Stomach smooth muscle (tissue), 2 donors: Measurements from ENCODE around the gene LECT2.

Source experiments
- H3K27ac ChIP-seq: one replicate; pipeline ENCODE4 v1.7.0; 2013; ENCODE audit warnings: mild to moderate bottlenecking, low read length, inconsistent platforms
- H3K27me3 ChIP-seq, 2 donors: one replicate each; pipeline ENCODE4 v1.7.0; 2013; ENCODE audit warnings: low read length in 2 of 2; ENCODE audit not compliant: insufficient read depth in 2 of 2, control insufficient read depth in 1 of 2
- H3K36me3 ChIP-seq, 2 donors: one replicate each; pipeline ENCODE4 v1.7.0; 2013; ENCODE audit warnings: low read length in 2 of 2; ENCODE audit not compliant: control insufficient read depth in 2 of 2, insufficient read depth in 2 of 2
- H3K4me1 ChIP-seq: one replicate; pipeline ENCODE4 v1.7.0; 2013; ENCODE audit warnings: low read length; ENCODE audit not compliant: control insufficient read depth, insufficient read depth
- H3K4me3 ChIP-seq, 2 donors: one replicate each; pipeline ENCODE4 v1.7.0; 2013; ENCODE audit warnings: low read length in 2 of 2
- H3K9ac ChIP-seq, 2 donors: one replicate each; pipeline ENCODE4 v1.7.0; 2013; ENCODE audit warnings: low read length in 2 of 2, mild to moderate bottlenecking in 1 of 2
- H3K9me3 ChIP-seq, 2 donors: one replicate each; pipeline ENCODE4 v1.7.0; 2013; ENCODE audit warnings: low read length in 2 of 2; ENCODE audit not compliant: control insufficient read depth in 2 of 2
- donor health status: healthy.
- donor health status: Pancreatic carcinoma.

The LECT2 gene

GRCh38 chr5:135954899-135955298 lies at the start of gene LECT2:
TSS of gene LECT2 (minus strand) at chr5:135954983. CDS start at chr5:135954833, 150 bp downstream.
- Histone ChIP-seq H3K4me3 (no peak within 1 kb of the TSS), H3K27me3 (no peaks in the 10 kb centered on the region), H3K9ac (no peak within 1 kb of the TSS), H3K36me3 (no peaks in the 10 kb centered on the region), H3K9me3 (no peaks in the 10 kb centered on the region), H3K27ac (no peak within 1 kb of the TSS), H3K4me1 (no peaks in the 10 kb centered on the region)

- Histone ChIP-seq H3K9me3 (no peaks in the 10 kb centered on the region), H3K4me1 (peaks cover 27% of the 10 kb centered on the region), H3K9ac (no peak overlapping the region), H3K36me3 (no peaks in the 10 kb centered on the region), H3K27me3 (no peaks in the 10 kb centered on the region), H3K4me3 (no peak overlapping the region), H3K27ac (no peak overlapping the region)
Measured at GRCh38 chr5:136004436-136004835, 49.7 kb upstream of the LECT2 start.

- no peaks in the 10 kb centered on the region for H3K27me3 ChIP-seq
- no peak overlapping the region for H3K4me3 ChIP-seq
- H3K36me3 ChIP-seq: no peaks in the 10 kb centered on the region
- H3K9ac ChIP-seq: no peak overlapping the region
- peaks cover 19% of the 10 kb centered on the region for H3K4me1 ChIP-seq
- no peaks in the 10 kb centered on the region for H3K9me3 ChIP-seq
- no peak overlapping the region for H3K27ac ChIP-seq
Measured at GRCh38 chr5:136001466-136001981, 46.7 kb upstream of the LECT2 start.

- no peak overlapping the region for H3K4me3 ChIP-seq
- H3K4me1 ChIP-seq: peaks cover 16% of the 10 kb centered on the region
- H3K27ac ChIP-seq: no peak overlapping the region
- H3K9me3 ChIP-seq: no peaks in the 10 kb centered on the region
- H3K36me3 ChIP-seq: no peaks in the 10 kb centered on the region
- H3K27me3 ChIP-seq: no peaks in the 10 kb centered on the region
- H3K9ac ChIP-seq: no peak overlapping the region
Measured at GRCh38 chr5:136000932-136001331, 46.1 kb upstream of the LECT2 start.

DNA sequence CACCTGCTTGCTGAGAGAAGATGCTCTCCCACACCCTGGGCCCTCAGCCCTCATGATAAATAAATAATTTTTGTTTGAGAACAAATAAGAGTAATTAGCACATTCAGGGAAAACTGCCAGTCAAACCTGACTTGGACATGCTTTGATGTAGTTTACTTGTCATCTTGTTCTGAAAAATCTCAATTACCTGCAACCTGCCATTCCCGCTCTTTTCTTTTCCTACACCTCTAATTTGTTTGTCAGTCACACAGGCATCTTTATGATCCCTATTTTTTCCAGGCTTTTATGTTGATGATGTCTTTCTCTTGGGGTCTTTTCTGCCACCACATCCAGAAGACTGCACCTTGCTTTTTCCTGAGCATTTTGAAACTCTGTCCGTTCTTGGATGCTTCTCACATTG lies 45.4 kb upstream of the LECT2 start:
- Histone ChIP-seq H3K4me1 (peaks cover 9% of the 10 kb centered on the region), H3K9ac (no peak overlapping the region), H3K27me3 (no peaks in the 10 kb centered on the region), H3K27ac (no peak overlapping the region), H3K4me3 (no peak overlapping the region), H3K36me3 (no peaks in the 10 kb centered on the region), H3K9me3 (no peaks in the 10 kb centered on the region)

DNA sequence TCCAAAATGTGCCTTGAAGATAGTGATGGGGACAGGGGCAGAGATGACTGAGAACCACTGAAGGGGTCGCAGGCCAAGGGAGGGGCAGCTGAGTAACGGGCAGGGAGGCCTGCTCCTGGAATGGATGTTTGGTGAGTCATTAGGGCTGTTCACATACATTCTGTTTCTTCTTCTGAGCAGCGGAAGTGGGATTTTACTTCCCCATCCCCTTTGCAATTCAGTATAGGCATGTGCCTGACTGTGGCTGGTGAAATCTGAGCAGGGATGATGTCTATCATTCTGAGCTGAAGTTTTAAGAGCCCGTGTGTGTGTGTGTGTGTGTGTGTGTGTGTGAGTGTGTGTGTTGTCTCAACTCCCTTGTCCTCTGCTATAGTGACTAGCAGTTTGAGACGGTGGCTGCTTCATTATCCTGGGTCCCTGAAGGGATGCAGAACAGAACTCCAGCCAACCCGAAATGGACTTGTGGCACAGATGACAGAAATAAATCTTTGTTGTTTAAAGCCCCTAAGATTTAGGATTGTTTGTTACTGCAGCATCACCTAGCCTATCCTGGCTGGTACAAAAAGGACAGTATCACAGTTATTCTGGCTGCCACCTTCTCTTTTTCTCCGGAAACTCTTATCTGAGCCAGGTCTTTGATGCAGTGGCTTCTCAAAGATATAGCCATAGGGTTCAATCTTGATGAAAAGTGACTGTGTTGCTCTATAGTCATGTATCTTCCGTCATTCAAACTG lies 44.8 kb upstream of the LECT2 start:
- no peak overlapping the region for H3K9ac ChIP-seq
- H3K27ac ChIP-seq: no peak overlapping the region
- no peak overlapping the region for H3K4me3 ChIP-seq
- H3K4me1 ChIP-seq: peaks cover 12% of the 10 kb centered on the region
- no peaks in the 10 kb centered on the region for H3K9me3 ChIP-seq
- H3K36me3 ChIP-seq: no peaks in the 10 kb centered on the region
- H3K27me3 ChIP-seq: no peaks in the 10 kb centered on the region

DNA sequence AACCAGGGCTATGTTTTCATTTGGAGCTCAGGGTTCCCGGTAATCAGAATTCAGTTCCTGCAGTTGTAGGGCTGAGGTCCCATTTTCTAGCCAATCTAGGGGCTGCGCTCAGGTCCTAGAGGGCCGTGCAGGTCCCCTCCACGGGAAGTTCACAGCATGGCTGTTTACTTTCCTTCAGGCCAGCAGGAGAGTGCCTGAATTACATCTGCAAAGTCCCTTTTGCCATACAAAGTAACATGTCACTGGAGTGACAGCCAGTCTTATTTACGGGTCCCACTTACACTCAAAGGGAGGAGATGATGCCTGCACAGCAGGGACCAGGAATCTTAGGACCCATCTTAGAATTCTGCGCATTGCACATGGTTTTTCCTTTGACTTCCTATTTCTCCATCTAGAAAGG lies 44.1 kb upstream of the LECT2 start:
- Histone ChIP-seq H3K4me3 (no peak overlapping the region), H3K27ac (no peak overlapping the region), H3K27me3 (no peaks in the 10 kb centered on the region), H3K9ac (no peak overlapping the region), H3K36me3 (no peaks in the 10 kb centered on the region), H3K9me3 (no peaks in the 10 kb centered on the region), H3K4me1 (peaks cover 19% of the 10 kb centered on the region)

GRCh38 chr5:135997673-135998335 lies 43.0 kb upstream of the LECT2 start:
- Histone ChIP-seq H3K9me3 (no peaks in the 10 kb centered on the region), H3K4me3 (no peak overlapping the region), H3K27me3 (no peaks in the 10 kb centered on the region), H3K4me1 (peaks cover 27% of the 10 kb centered on the region), H3K36me3 (no peaks in the 10 kb centered on the region), H3K27ac (no peak overlapping the region), H3K9ac (no peak overlapping the region)

DNA sequence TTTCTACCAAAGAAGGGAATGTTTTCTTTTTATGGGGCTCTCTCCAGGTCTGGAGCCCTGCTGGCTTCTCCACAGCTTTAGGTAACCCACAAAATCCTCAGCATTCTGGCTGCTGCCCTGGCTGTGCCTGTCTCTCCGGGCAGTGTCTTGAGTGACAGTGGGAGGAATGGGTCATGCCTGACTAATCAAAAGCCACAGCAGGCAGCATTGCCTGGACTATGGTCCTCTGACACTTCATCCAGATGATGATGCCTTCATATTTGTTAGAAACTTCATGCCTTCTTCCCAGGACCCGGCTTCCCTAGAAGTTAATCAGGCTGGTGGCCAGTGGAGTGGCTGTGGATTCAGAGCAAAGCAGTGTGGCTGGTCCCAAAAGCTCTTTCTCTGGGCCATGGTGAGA lies 41.8 kb upstream of the LECT2 start:
- H3K4me1 ChIP-seq: peaks cover 28% of the 10 kb centered on the region
- no peak overlapping the region for H3K9ac ChIP-seq
- H3K9me3 ChIP-seq: no peaks in the 10 kb centered on the region
- no peaks in the 10 kb centered on the region for H3K36me3 ChIP-seq
- H3K27ac ChIP-seq: no peak overlapping the region
- H3K4me3 ChIP-seq: no peak overlapping the region
- no peaks in the 10 kb centered on the region for H3K27me3 ChIP-seq

DNA sequence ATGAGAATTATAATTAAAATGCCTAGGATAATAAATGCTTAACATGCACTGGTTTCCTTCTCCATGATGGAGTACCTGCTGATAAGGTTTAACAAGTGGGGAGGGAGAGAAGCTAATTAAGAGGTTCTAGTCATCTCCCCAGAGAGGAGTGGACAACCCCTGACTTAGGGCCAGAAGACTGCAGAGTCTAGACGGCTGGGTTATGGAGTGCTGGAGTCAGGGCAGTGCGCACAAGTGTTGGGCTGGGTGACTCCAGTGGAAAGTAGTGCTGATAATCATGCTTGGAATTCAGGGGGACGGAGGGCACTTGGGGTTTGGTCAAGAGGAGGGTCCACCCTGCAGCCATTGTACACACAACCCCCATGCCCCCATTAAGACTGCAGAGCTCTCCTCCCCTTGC lies 41.2 kb upstream of the LECT2 start:
- H3K27ac ChIP-seq: no peak overlapping the region
- H3K27me3 ChIP-seq: no peaks in the 10 kb centered on the region
- H3K4me1 ChIP-seq: peaks cover 26% of the 10 kb centered on the region
- no peaks in the 10 kb centered on the region for H3K9me3 ChIP-seq
- H3K36me3 ChIP-seq: no peaks in the 10 kb centered on the region
- no peak overlapping the region for H3K9ac ChIP-seq
- H3K4me3 ChIP-seq: no peak overlapping the region
